Measurements from ENCODE around the gene CENATAC.

DNA sequence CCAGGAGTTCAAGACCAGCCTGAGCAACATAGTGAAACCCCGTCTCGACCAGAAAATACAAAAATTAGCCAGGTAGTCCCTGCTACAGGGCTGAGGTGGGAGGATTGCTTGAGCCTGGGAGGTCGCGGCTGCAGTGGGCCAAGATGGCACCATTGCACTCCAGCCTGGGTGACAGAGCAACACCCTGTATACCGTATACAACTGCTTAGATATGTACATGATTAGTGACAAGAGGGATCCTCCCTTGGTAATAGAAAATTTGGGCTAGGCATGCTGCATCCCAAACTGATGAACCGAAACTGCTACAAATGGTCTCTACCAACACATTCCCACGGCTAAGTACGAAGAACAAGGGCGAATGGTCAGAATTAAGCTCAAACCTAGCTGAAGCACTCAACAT lies 45.0 kb downstream of the CENATAC start:
- TF ChIP-seq, protein P1, sequence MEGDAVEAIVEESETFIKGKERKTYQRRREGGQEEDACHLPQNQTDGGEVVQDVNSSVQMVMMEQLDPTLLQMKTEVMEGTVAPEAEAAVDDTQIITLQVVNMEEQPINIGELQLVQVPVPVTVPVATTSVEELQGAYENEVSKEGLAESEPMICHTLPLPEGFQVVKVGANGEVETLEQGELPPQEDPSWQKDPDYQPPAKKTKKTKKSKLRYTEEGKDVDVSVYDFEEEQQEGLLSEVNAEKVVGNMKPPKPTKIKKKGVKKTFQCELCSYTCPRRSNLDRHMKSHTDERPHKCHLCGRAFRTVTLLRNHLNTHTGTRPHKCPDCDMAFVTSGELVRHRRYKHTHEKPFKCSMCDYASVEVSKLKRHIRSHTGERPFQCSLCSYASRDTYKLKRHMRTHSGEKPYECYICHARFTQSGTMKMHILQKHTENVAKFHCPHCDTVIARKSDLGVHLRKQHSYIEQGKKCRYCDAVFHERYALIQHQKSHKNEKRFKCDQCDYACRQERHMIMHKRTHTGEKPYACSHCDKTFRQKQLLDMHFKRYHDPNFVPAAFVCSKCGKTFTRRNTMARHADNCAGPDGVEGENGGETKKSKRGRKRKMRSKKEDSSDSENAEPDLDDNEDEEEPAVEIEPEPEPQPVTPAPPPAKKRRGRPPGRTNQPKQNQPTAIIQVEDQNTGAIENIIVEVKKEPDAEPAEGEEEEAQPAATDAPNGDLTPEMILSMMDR (IDR thresholded peaks at IDR 0.05), result no peak
- TF ChIP-seq POLR2A (IDR thresholded peaks at IDR 0.05), result no peak

All from thyroid gland (tissue), 4 donors.